Lower leg skin (tissue), 3 donors: ENCODE results near the gene TMEM218.

Source experiments
- CTCF ChIP-seq, 3 donors: fragments of 450-650 bp; IDR thresholded peaks; one replicate each; pipeline ENCODE4 v1.5.1; 2016; ENCODE audit warnings: antibody characterized with exemption in 3 of 3, mild to moderate bottlenecking in 3 of 3, moderate library complexity in 2 of 3
- POLR2A ChIP-seq, 2 donors: fragments of 450-650 bp; IDR thresholded peaks; one replicate each; pipeline ENCODE4 v1.6.1; 2016 to 2017; ENCODE audit warnings: antibody characterized with exemption in 2 of 2, mild to moderate bottlenecking in 1 of 2, moderate library complexity in 1 of 2

GRCh38 chr11:125132071-125132470 lies 20.6 kb upstream of the TMEM218 start:
- TF ChIP-seq CTCF (IDR thresholded peaks at IDR 0.05) (no peak), POLR2A (IDR thresholded peaks at IDR 0.05) (no peak)
